B cell (primary cell): ENCODE measurements around the gene MAD2L1. TPM values are rescaled to one million over a fixed set of nuclear protein-coding genes. Genes with fewer than 3 reads are reported as not detected.

Experiments used
- ATAC-seq: fragments of 200-7000 bp; cut with Tn5 transposase; one replicate; pipeline ENCODE4 v1.10.0; 2021; ENCODE audit warnings: low read depth, mild to moderate bottlenecking, moderate number of reproducible peaks, moderate library complexity
- CTCF ChIA-PET: fragments of 350-600 bp; sonication (Branson Sonifier 250); formaldehyde crosslinking; loops from one replicate; lab custom pipeline; 2021; ENCODE audit warnings: antibody characterized with exemption, inconsistent platforms; lab: Charles Lee
- POLR2A ChIA-PET: fragments of 350-600 bp; sonication (Branson Sonifier 250); formaldehyde crosslinking; loops from one replicate; lab custom pipeline; 2021; ENCODE audit warnings: antibody characterized with exemption; lab: Charles Lee
- DNase-seq: peaks from one replicate; pipeline ENCODE4 v3.0.0; 2013
- H2AFZ ChIP-seq: 2 replicates; pipeline ENCODE4 v1.6.1; 2012; ENCODE audit warnings: mild to moderate bottlenecking, low read depth, low read length; ENCODE audit not compliant: insufficient read depth, poor library complexity, severe bottlenecking
- H3K27ac ChIP-seq, 2 donors: 1 replicate in 1 of 2; 2 replicates in 1 of 2; pipeline ENCODE4 v1.5.1; 2012 to 2013; ENCODE audit warnings: low read length in 2 of 2, mild to moderate bottlenecking in 2 of 2, moderate library complexity in 1 of 2
- H3K27me3 ChIP-seq, 4 experiments: fragments of 200-600 bp in 1 of 4; sonication (generic) in 1 of 4; replicated peaks in 1 of 4; 1 replicate in 2 of 4; 2 replicates in 2 of 4; pipeline versions ENCODE4 v1.6.1 to v1.7.0; 2013 to 2016; ENCODE audit warnings: low read length in 3 of 4, mild to moderate bottlenecking in 2 of 4, mixed read lengths in 1 of 4, moderate library complexity in 1 of 4; ENCODE audit not compliant: insufficient read depth in 4 of 4, control insufficient read depth in 3 of 4; ENCODE audit errors: control extremely low read depth in 1 of 4
- H3K36me3 ChIP-seq, 2 experiments: replicated peaks in 1 of 2; 1 replicate in 1 of 2; 2 replicates in 1 of 2; pipeline versions ENCODE4 v1.6.1 to v1.7.1; 2013; ENCODE audit warnings: low read length in 1 of 2; ENCODE audit not compliant: insufficient read depth in 2 of 2, control insufficient read depth in 1 of 2; ENCODE audit errors: control extremely low read depth in 1 of 2, extremely low read depth in 1 of 2
- H3K4me1 ChIP-seq, 2 donors: fragments of 200-600 bp in 1 of 2; sonication (generic) in 1 of 2; 1 replicate in 1 of 2; 2 replicates in 1 of 2; pipeline versions ENCODE4 v1.5.1 to v1.6.1; 2013 to 2017; ENCODE audit warnings: low read length in 2 of 2; ENCODE audit not compliant: control insufficient read depth in 2 of 2, insufficient read depth in 2 of 2
- H3K4me2 ChIP-seq: replicated peaks from 2 replicates; pipeline ENCODE3; 2012; ENCODE audit warnings: mild to moderate bottlenecking, low read depth, low read length; ENCODE audit not compliant: poor library complexity, severe bottlenecking
- H3K4me3 ChIP-seq, 5 experiments: fragments of 200-600 bp in 1 of 5; sonication (generic) in 1 of 5; 1 replicate in 3 of 5; 2 replicates in 2 of 5; pipeline versions ENCODE4 v1.5.1 to v1.7.0; 2011 to 2016; ENCODE audit warnings: low read length in 4 of 5, mild to moderate bottlenecking in 4 of 5, low read depth in 2 of 5, control low read depth in 1 of 5, moderate library complexity in 1 of 5; ENCODE audit not compliant: insufficient read depth in 1 of 5; ENCODE audit errors: control extremely low read depth in 1 of 5, extremely low read depth in 1 of 5
- H3K79me2 ChIP-seq: fragments of 200-600 bp; sonication (generic); one replicate; pipeline ENCODE4 v1.6.0; 2016; ENCODE audit warnings: low read length; ENCODE audit not compliant: control insufficient read depth, insufficient read depth
- H3K9ac ChIP-seq: fragments of 200-600 bp; sonication (generic); 2 replicates; pipeline ENCODE4 v1.6.1; 2017; ENCODE audit warnings: mild to moderate bottlenecking, low read length, moderate library complexity
- H3K9me3 ChIP-seq, 3 donors: one replicate each; pipeline versions ENCODE4 v1.6.1 to v1.7.1; 2013; ENCODE audit warnings: low read length in 2 of 3; ENCODE audit not compliant: control insufficient read depth in 2 of 3, insufficient read depth in 1 of 3; ENCODE audit errors: control extremely low read depth in 1 of 3
- H4K20me1 ChIP-seq: 2 replicates; pipeline ENCODE4 v1.6.0; 2012; ENCODE audit warnings: mild to moderate bottlenecking, low read length; ENCODE audit not compliant: insufficient read depth, control insufficient read depth, poor library complexity, severe bottlenecking
- H3K27ac Mint-ChIP-seq: one replicate; pipeline ENCODE4 v1.8.0; 2021; ENCODE audit warnings: mixed read lengths
- H3K27me3 Mint-ChIP-seq: one replicate; pipeline ENCODE4 v1.8.0; 2021; ENCODE audit warnings: mixed read lengths
- H3K4me1 Mint-ChIP-seq: one replicate; pipeline ENCODE4 v1.8.0; 2021; ENCODE audit warnings: mixed read lengths
- H3K4me3 Mint-ChIP-seq: one replicate; pipeline ENCODE4 v1.8.0; 2021; ENCODE audit warnings: mixed read lengths
- H3K9me3 Mint-ChIP-seq: one replicate; pipeline ENCODE4 v1.8.0; 2022; ENCODE audit warnings: mixed read lengths; ENCODE audit not compliant: insufficient read depth
- CTCF ChIP-seq: fragments of 200-600 bp; IDR thresholded peaks from one replicate; pipeline ENCODE4 v1.8.0; 2022; ENCODE audit warnings: antibody characterized with exemption, mild to moderate bottlenecking
- EZH2 ChIP-seq: IDR thresholded peaks from 2 replicates; pipeline ENCODE4 v1.6.1; 2012; ENCODE audit warnings: borderline replicate concordance, low read depth, mild to moderate bottlenecking, moderate library complexity, low read length; ENCODE audit not compliant: insufficient read depth, poor library complexity, severe bottlenecking
- WGBS: methylation state at CpG from one replicate; pipeline ENCODE4 v1.1.5; 2013; ENCODE audit warnings: missing lambda C conversion rate; ENCODE audit not compliant: insufficient coverage; 5-methylcytosine and 5-hydroxymethylcytosine counted together
- intact Hi-C: fragments of 100-400 bp; cut with micrococcal nuclease; formaldehyde crosslinking; loops from one replicate; pipeline ENCODE4 v1.10.0; 2022
- polyA plus RNA-seq: library from polyadenylated mRNA; depleted of rRNA; stranded (reverse); fragments of >200 nt; gene quantifications from 2 replicates; pipeline ENCODE4 v1.2.3, GENCODE V29; 2012
- total RNA-seq, 2 donors: library from RNA; stranded (reverse); fragments of 120-200 nt in 1 of 2; gene quantifications; 1 replicate in 1 of 2; 2 replicates in 1 of 2; pipeline versions ENCODE4 v1.2.3 to v1.2.4, GENCODE V29; 2013 to 2022

MAD2L1 gene
- total and polyA plus RNA-seq, 2 donors (not counting 1 experiment from before 2014, with no cell fraction given) = 1.5 TPM

GRCh38 chr4:120051253-120051652, 15.4 kb downstream of the MAD2L1 start:
- H3K9me3 ChIP-seq = no peaks in the 10 kb centered on the region
- Mint-ChIP-seq H3K27ac (no peak overlapping the region), H3K4me1 (peaks cover 16% of the 10 kb centered on the region), H3K27me3 (no peaks in the 10 kb centered on the region), H3K4me3 (no peak overlapping the region), H3K9me3 (no peaks in the 10 kb centered on the region)
- no peak overlapping the region for H2AFZ ChIP-seq
- no peak for TF ChIP-seq EZH2
- no peak for TF ChIP-seq CTCF
- H3K36me3 ChIP-seq = no peaks in the 10 kb centered on the region
- WGBS = no CpG with 5 or more reads among the region's 1 CpG
- no peak overlapping the region for H3K9ac ChIP-seq
- H3K79me2 ChIP-seq = no peaks in the 10 kb centered on the region
- no peak overlapping the region for H3K4me2 ChIP-seq
- H4K20me1 ChIP-seq = no peaks in the 10 kb centered on the region
- intact Hi-C loops = loop anchor here (5.0 kb wide), 1 partner anchor 1279 kb away; no protein-coding TSS in a partner anchor
- H3K27me3 ChIP-seq = no peaks in the 10 kb centered on the region
- ATAC-seq (no peak), DNase-seq (no peak)
- H3K27ac ChIP-seq = no peak overlapping the region
- no peak overlapping the region for H3K4me3 ChIP-seq
- H3K4me1 ChIP-seq = peaks cover 3 to 13% of the 10 kb centered on the region in 2 donors
- ChIA-PET CTCF (interaction anchor here (0.9 to 4.1 kb wide), 9 partner anchors 8 to 1069 kb away, joined by 3 to 16 read pairs (median 3); partner anchors contain the start of gene PDE5A), POLR2A (no interaction called here)

- Histone ChIP-seq H3K9ac (no peak overlapping the region), H2AFZ (peak overlapping the region; percentile 76), H3K9me3 (no peaks in the 10 kb centered on the region), H3K36me3 (no peaks in the 10 kb centered on the region), H3K4me1 (peaks cover 3 to 13% of the 10 kb centered on the region in 2 donors), H3K27ac (no peak overlapping the region), H3K27me3 (no peaks in the 10 kb centered on the region), H4K20me1 (no peaks in the 10 kb centered on the region), H3K4me3 (no peak overlapping the region), H3K79me2 (no peaks in the 10 kb centered on the region), H3K4me2 (peak overlapping the region; percentile 44)
- Mint-ChIP-seq H3K27ac (no peak overlapping the region), H3K4me3 (no peak overlapping the region), H3K9me3 (no peaks in the 10 kb centered on the region), H3K4me1 (peaks cover 11% of the 10 kb centered on the region), H3K27me3 (no peaks in the 10 kb centered on the region)
- peak; percentile 80 for DNase-seq
- no peak for TF ChIP-seq EZH2
- TF ChIP-seq CTCF = peak; percentile 91
- CTCF ChIA-PET = interaction anchor here (1.3 to 4.1 kb wide), 5 partner anchors 8 to 1068 kb away, joined by 3 to 16 read pairs (median 9); partner anchors contain the start of gene PDE5A
- intact Hi-C loops = loop anchor here (1.0 to 5.0 kb wide), 5 partner anchors 421 to 1278 kb away; no protein-coding TSS in a partner anchor
- WGBS = 53% methylated on average over 8 of the region's 11 CpGs
- ATAC-seq = peak; percentile 94
- POLR2A ChIA-PET = no interaction called here
Measured at GRCh38 chr4:120049732-120050494, 16.7 kb downstream of the MAD2L1 start.
